Endothelial cell of coronary artery (primary cell): Measurements from ENCODE around the gene PAK5. TPM values are rescaled to one million over a fixed set of nuclear protein-coding genes. Genes with fewer than 3 reads are reported as not detected.

Experiments
- total RNA-seq: library from RNA; depleted of rRNA; stranded (reverse); fragments of >200 nt; gene quantifications from 2 replicates; pipeline ENCODE4 v1.2.3, GENCODE V29; 2014

Gene PAK5
- not detected in 2 replicates for total RNA-seq

DNA sequence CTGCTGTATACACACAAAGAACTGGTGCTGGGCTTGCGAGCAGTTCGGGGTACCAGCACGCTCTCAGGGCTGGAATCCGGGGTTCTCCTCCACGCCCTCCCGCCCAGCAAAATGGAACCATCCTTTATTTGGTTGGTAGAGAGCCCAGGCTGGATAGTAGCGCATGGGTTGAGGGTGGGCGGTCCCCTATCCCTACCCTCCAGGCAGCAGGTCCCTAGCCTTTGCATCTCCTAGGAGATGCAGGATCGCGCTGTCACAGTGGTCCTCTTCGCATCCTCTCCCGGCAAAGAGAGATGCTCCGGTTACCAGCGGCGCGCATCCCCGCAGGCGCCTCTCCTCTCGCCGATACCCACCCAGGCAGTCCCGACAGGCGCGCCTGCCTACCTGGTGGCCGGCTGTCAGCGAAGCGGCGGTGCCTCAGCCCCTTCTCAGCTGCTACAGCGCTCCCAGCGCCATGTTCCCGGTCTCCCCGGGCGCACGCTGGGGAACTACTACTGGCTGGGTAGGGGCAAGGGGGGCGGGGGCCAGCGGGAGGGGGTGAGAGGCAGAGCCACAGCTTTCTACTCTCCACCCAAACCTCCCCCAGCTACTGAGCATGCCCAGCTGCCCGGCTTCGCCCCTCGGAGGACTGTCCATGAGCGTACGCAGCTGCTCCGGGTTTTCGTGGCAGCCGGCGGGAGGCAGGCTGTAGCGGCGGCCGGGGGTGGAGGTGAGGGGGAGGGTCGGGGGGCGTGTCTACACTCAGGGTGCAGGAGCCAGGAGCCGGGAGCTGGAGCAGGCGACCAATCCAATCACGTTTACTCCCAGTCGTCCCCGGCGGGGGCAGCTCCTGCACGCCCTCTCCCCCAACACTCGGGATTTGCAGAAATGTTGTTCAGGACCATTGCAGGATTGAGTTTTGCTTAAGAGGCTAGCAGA, at the start of gene PAK5:
Gene PAK5 (minus strand): TSS at position 699 of the 918 bp plus-strand sequence. CDS start 194,748 bp downstream, outside the sequence.

DNA sequence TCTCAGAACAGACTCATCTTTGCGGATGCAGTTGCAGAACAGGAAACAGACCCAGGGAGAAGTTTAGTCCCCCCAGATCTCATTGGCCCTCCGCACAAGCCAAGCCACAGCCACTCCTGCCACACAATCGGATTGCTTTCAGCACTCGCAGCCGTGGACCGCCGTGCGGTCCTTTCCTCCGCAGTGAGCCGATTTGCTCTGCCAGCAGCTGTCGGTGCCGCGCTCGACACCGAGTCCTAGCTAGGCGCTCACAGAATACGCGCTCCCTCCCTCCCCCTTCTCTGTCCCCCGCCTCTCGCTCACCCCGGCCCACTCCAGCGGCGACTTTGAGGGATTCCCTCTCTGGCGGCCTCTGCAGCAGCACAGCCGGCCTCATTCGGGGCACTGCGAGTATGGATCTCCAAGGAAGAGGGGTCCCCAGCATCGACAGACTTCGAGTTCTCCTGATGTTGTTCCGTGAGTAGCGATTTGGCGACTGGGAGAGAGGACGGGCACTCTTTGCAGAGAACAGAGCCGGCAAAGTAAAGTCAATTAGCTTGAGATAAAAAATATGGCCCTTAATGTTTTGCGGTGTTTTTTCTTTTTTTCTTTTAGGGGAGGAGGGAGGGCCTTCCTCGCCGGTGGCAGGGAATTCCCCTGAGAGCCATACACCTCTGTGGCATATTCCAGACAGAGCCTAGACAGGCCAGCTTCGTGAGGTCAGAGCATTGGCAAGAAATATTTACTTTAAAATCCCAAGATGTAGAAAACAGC, 324.2 kb downstream of the PAK5 start, which contains the start of gene LAMP5:
Gene LAMP5 (plus strand): TSS at position 130 of the 753 bp plus-strand sequence. CDS start 263 bp downstream, at position 393.

Other genes starting within 250 kb of the PAK5 start
- gene ANKEF1, start 195.9 kb upstream of the PAK5 start, total RNA-seq = 2.1 and 2.4 TPM in 2 replicates